ENCODE measurements around the gene CNTFR. TPM values are rescaled to one million over a fixed set of nuclear protein-coding genes. Genes with fewer than 3 reads are reported as not detected.

The CNTFR gene
- total RNA-seq, 1 donor from 2014 or later: 7.4 TPM

DNA sequence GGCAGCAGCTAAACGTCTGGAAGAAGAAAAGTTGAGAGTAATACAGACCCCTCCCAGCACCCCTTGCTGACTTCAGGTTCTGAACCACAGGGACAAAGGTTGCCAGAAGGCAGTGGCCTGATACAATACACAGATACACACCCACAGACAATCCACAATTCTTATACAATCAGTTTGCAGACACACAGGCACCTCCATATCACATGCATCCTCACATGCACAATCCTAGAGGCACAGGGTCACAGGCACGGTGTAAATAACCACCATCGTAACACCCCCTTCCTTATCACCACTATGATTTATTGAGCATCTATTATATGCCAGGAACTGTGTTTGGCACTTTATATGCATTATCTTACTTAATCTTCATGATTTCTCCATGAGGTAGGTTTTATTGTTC is 8.2 kb downstream of the CNTFR start:
- no peak for FAIRE-seq
- no peak overlapping the region for H3K4me3 Mint-ChIP-seq (ENCODE audit: unreplicated experiment)
- H3K27ac ChIP-seq (ENCODE audit: low read depth, low read length): no peak overlapping the region
- no peaks in the 10 kb centered on the region for H3K36me3 ChIP-seq (ENCODE audit: insufficient read depth, low read length)
- H3K36me3 Mint-ChIP-seq (ENCODE audit: low read depth, unreplicated experiment): no peaks in the 10 kb centered on the region
- DNase-seq (ENCODE audit: low read depth): no peak
- H2AFZ ChIP-seq (ENCODE audit: low read depth, low read length): no peak overlapping the region
- no peak overlapping the region for H3K9ac ChIP-seq (ENCODE audit: low read length)
- peaks cover 4% of the 10 kb centered on the region for H3K4me1 ChIP-seq (ENCODE audit: insufficient read depth, low read length)
- no peaks in the 10 kb centered on the region for H3K79me2 ChIP-seq (ENCODE audit: insufficient read depth, low read length)
- no peak overlapping the region for H3K4me3 ChIP-seq (ENCODE audit: insufficient read depth, low read depth, low read length)
- no peak overlapping the region for H3K4me2 ChIP-seq (ENCODE audit: low read length)
- no peaks in the 10 kb centered on the region for H3K9me3 ChIP-seq (ENCODE audit: insufficient read depth, low read depth, low read length)
- TF ChIP-seq, protein P1, sequence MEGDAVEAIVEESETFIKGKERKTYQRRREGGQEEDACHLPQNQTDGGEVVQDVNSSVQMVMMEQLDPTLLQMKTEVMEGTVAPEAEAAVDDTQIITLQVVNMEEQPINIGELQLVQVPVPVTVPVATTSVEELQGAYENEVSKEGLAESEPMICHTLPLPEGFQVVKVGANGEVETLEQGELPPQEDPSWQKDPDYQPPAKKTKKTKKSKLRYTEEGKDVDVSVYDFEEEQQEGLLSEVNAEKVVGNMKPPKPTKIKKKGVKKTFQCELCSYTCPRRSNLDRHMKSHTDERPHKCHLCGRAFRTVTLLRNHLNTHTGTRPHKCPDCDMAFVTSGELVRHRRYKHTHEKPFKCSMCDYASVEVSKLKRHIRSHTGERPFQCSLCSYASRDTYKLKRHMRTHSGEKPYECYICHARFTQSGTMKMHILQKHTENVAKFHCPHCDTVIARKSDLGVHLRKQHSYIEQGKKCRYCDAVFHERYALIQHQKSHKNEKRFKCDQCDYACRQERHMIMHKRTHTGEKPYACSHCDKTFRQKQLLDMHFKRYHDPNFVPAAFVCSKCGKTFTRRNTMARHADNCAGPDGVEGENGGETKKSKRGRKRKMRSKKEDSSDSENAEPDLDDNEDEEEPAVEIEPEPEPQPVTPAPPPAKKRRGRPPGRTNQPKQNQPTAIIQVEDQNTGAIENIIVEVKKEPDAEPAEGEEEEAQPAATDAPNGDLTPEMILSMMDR (IDR thresholded peaks at IDR 0.05; ENCODE audit: insufficient read depth, low read depth, low read length): no peak
- no peak for TF ChIP-seq EZH2 (IDR thresholded peaks at IDR 0.05; ENCODE audit: insufficient read depth, low read length)
- peaks cover 14% of the 10 kb centered on the region for H4K20me1 ChIP-seq (ENCODE audit: insufficient read depth, low read length)
- peaks cover 54% of the 10 kb centered on the region for H3K27me3 Mint-ChIP-seq (ENCODE audit: low read depth, unreplicated experiment)
- no peak overlapping the region for H3K27ac Mint-ChIP-seq (ENCODE audit: unreplicated experiment)
- peaks cover 18% of the 10 kb centered on the region for H3K4me1 Mint-ChIP-seq (ENCODE audit: low read depth, unreplicated experiment)
- peaks cover 78% of the 10 kb centered on the region for H3K27me3 ChIP-seq (ENCODE audit: insufficient read depth, low read length)
- peaks cover 7% of the 10 kb centered on the region for H3K9me3 Mint-ChIP-seq (ENCODE audit: unreplicated experiment)

DNA sequence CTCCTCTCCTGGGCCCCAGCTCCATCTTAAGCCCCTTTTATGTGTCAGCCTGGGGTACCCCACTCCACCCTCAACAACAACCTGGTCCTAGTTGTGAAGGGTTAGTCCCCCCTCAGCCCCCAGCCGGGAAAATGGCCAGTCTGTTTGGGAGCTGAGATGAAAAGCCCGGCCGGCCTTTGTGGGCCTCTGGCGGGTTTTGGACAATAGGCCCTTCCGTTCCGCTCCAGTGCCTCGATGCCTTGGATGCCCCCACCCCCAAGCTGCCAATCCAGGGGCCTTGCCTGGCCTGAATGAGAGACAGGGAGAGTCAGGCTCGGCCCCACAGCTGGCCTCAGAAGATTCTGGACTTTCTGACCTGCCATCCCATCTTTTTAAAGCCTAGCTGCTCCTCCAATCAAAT is 9.2 kb downstream of the CNTFR start:
- H3K4me1 ChIP-seq (ENCODE audit: insufficient read depth, low read length): peaks cover 4% of the 10 kb centered on the region
- H3K4me3 ChIP-seq (ENCODE audit: insufficient read depth, low read depth, low read length): no peak overlapping the region
- H3K4me3 Mint-ChIP-seq (ENCODE audit: unreplicated experiment): no peak overlapping the region
- H3K27me3 Mint-ChIP-seq (ENCODE audit: low read depth, unreplicated experiment): peaks cover 48% of the 10 kb centered on the region
- H3K4me2 ChIP-seq (ENCODE audit: low read length): no peak overlapping the region
- no peaks in the 10 kb centered on the region for H3K79me2 ChIP-seq (ENCODE audit: insufficient read depth, low read length)
- H3K9me3 ChIP-seq (ENCODE audit: insufficient read depth, low read depth, low read length): no peaks in the 10 kb centered on the region
- H4K20me1 ChIP-seq (ENCODE audit: insufficient read depth, low read length): peaks cover 15% of the 10 kb centered on the region
- no peaks in the 10 kb centered on the region for H3K36me3 ChIP-seq (ENCODE audit: insufficient read depth, low read length)
- no peak overlapping the region for H2AFZ ChIP-seq (ENCODE audit: low read depth, low read length)
- DNase-seq (ENCODE audit: low read depth) (no peak), FAIRE-seq (no peak)
- no peak overlapping the region for H3K27ac ChIP-seq (ENCODE audit: low read depth, low read length)
- H3K36me3 Mint-ChIP-seq (ENCODE audit: low read depth, unreplicated experiment): no peaks in the 10 kb centered on the region
- peaks cover 25% of the 10 kb centered on the region for H3K4me1 Mint-ChIP-seq (ENCODE audit: low read depth, unreplicated experiment)
- no peak for TF ChIP-seq EZH2 (IDR thresholded peaks at IDR 0.05; ENCODE audit: insufficient read depth, low read length)
- TF ChIP-seq, protein P1 (IDR thresholded peaks at IDR 0.05; ENCODE audit: insufficient read depth, low read depth, low read length): no peak
- peaks cover 75% of the 10 kb centered on the region for H3K27me3 ChIP-seq (ENCODE audit: insufficient read depth, low read length)
- peaks cover 5% of the 10 kb centered on the region for H3K9me3 Mint-ChIP-seq (ENCODE audit: unreplicated experiment)
- no peak overlapping the region for H3K27ac Mint-ChIP-seq (ENCODE audit: unreplicated experiment)
- H3K9ac ChIP-seq (ENCODE audit: low read length): no peak overlapping the region

DNA sequence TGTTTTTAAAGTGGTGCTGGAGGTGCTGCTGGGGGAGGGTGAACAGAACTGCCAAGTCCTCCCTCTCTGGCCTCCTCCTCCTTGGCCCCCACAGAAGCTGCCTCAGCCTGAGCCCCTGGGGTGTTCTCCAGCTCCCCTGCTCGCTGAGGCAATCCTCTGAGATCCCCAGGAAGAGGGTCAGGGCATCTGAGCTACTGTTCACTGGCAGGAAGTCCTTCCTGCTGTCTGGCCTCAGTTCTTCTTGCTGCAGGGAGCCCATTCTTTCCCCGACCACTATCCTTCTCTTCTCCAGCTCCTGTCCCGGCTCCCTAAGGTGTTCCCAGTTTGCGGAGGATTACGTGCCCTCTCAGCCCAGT is 9.7 kb downstream of the CNTFR start:
- FAIRE-seq (no peak), DNase-seq (ENCODE audit: low read depth) (no peak)
- Mint-ChIP-seq H3K4me1 (ENCODE audit: low read depth, unreplicated experiment) (peaks cover 25% of the 10 kb centered on the region), H3K4me3 (ENCODE audit: unreplicated experiment) (no peak overlapping the region), H3K36me3 (ENCODE audit: low read depth, unreplicated experiment) (no peaks in the 10 kb centered on the region), H3K27ac (ENCODE audit: unreplicated experiment) (no peak overlapping the region), H3K27me3 (ENCODE audit: low read depth, unreplicated experiment) (peaks cover 42% of the 10 kb centered on the region), H3K9me3 (ENCODE audit: unreplicated experiment) (peaks cover 2% of the 10 kb centered on the region)
- Histone ChIP-seq H3K36me3 (ENCODE audit: insufficient read depth, low read length) (no peaks in the 10 kb centered on the region), H3K27me3 (ENCODE audit: insufficient read depth, low read length) (peaks cover 69% of the 10 kb centered on the region), H3K27ac (ENCODE audit: low read depth, low read length) (no peak overlapping the region), H3K4me2 (ENCODE audit: low read length) (no peak overlapping the region), H4K20me1 (ENCODE audit: insufficient read depth, low read length) (peaks cover 15% of the 10 kb centered on the region), H3K4me3 (ENCODE audit: insufficient read depth, low read depth, low read length) (no peak overlapping the region), H3K9me3 (ENCODE audit: insufficient read depth, low read depth, low read length) (no peaks in the 10 kb centered on the region), H3K9ac (ENCODE audit: low read length) (no peak overlapping the region), H3K4me1 (ENCODE audit: insufficient read depth, low read length) (peaks cover 4% of the 10 kb centered on the region), H2AFZ (ENCODE audit: low read depth, low read length) (no peak overlapping the region), H3K79me2 (ENCODE audit: insufficient read depth, low read length) (no peaks in the 10 kb centered on the region)
- TF ChIP-seq EZH2 (IDR thresholded peaks at IDR 0.05; ENCODE audit: insufficient read depth, low read length): no peak
- TF ChIP-seq, protein P1 (IDR thresholded peaks at IDR 0.05; ENCODE audit: insufficient read depth, low read depth, low read length): no peak

Data from astrocyte (in vitro differentiated cells and primary cell).